SK-N-SH (cell line): Measurements from ENCODE around the gene ATP5F1E. TPM values are rescaled to one million over a fixed set of nuclear protein-coding genes. Genes with fewer than 3 reads are reported as not detected.

ENCODE experiments used
- CTCF ChIA-PET: fragments of 300-600, 350-600 bp; formaldehyde crosslinking; extraction: SDS; loops from one replicate; lab custom pipeline; 2021; lab: Yijun Ruan, JAX
- POLR2A ChIA-PET: fragments of 350-600 bp; sonication (Branson Sonifier 250); formaldehyde crosslinking; extraction: SDS; loops from one replicate; lab custom pipeline; 2020; ENCODE audit warnings: antibody characterized with exemption, inconsistent platforms; lab: Yijun Ruan, JAX
- DNase-seq: peaks from one replicate; pipeline ENCODE4 v3.0.0; 2012
- H2AFZ ChIP-seq: fragments of 200-600 bp; sonication (generic); 2 replicates; pipeline ENCODE4 v1.8.1; 2016; ENCODE audit warnings: antibody characterized with exemption, mild to moderate bottlenecking, low read depth
- H3F3A ChIP-seq: fragments of 200-600 bp; sonication (generic); replicated peaks from 2 replicates; pipeline ENCODE3; 2016; ENCODE audit warnings: antibody characterized with exemption, mild to moderate bottlenecking; ENCODE audit not compliant: insufficient read depth
- H3K27ac ChIP-seq, 2 experiments: fragments of 200-500 bp in 1 of 2; fragments of 200-600 bp in 1 of 2; sonication (Bioruptor generic) in 1 of 2; sonication (generic), shearing (Covaris generic) in 1 of 2; 2 replicates each; pipeline versions ENCODE4 v1.5.1 to v1.6.1; 2014 to 2016; ENCODE audit warnings: low read depth in 2 of 2, inconsistent platforms in 1 of 2, low read length in 1 of 2, mild to moderate bottlenecking in 1 of 2, mixed read lengths in 1 of 2
- H3K27me3 ChIP-seq: fragments of 200-600 bp; sonication (generic), shearing (Covaris generic); 2 replicates; pipeline ENCODE4 v1.6.1; 2016; ENCODE audit warnings: mixed run types; ENCODE audit not compliant: insufficient read depth
- H3K36me3 ChIP-seq, 2 experiments: fragments of 200-500 bp in 1 of 2; fragments of 200-600 bp in 1 of 2; sonication (Bioruptor generic) in 1 of 2; sonication (generic) in 1 of 2; replicated peaks in 1 of 2; 2 replicates each; pipeline versions ENCODE3 to v1.5.1; 2014 to 2016; ENCODE audit warnings: low read length in 1 of 2, mild to moderate bottlenecking in 1 of 2; ENCODE audit not compliant: insufficient read depth in 2 of 2, control insufficient read depth in 1 of 2
- H3K4me1 ChIP-seq, 2 experiments: fragments of 200-500 bp in 1 of 2; fragments of 200-600 bp in 1 of 2; sonication (Bioruptor generic) in 1 of 2; sonication (generic), shearing (Covaris generic) in 1 of 2; 2 replicates each; pipeline versions ENCODE4 v1.5.1 to v1.6.1; 2014 to 2016; ENCODE audit warnings: low read depth in 1 of 2, low read length in 1 of 2, mixed run types in 1 of 2; ENCODE audit not compliant: insufficient read depth in 2 of 2, control insufficient read depth in 1 of 2
- H3K4me2 ChIP-seq: fragments of 200-600 bp; sonication (generic), shearing (Covaris generic); 2 replicates; pipeline ENCODE4 v1.6.1; 2017; ENCODE audit warnings: mixed run types
- H3K4me3 ChIP-seq, 2 experiments: fragments of 200-500 bp in 1 of 2; fragments of 200-600 bp in 1 of 2; sonication (Bioruptor generic) in 1 of 2; sonication (generic), shearing (Covaris generic) in 1 of 2; 2 replicates each; pipeline versions ENCODE4 v1.5.1 to v1.8.1; 2014 to 2016; ENCODE audit warnings: low read depth in 2 of 2, inconsistent platforms in 1 of 2, low read length in 1 of 2, mild to moderate bottlenecking in 1 of 2, mixed read lengths in 1 of 2, moderate library complexity in 1 of 2
- H3K79me2 ChIP-seq: fragments of 200-600 bp; sonication (generic); 2 replicates; pipeline ENCODE4 v1.8.1; 2017; ENCODE audit warnings: mild to moderate bottlenecking; ENCODE audit not compliant: insufficient read depth
- H3K9ac ChIP-seq: fragments of 200-600 bp; sonication (generic); 2 replicates; pipeline ENCODE4 v1.6.1; 2017; ENCODE audit warnings: mixed run types
- H3K9me2 ChIP-seq: fragments of 200-600 bp; sonication (generic); 2 replicates; pipeline ENCODE4 v1.6.1; 2017; ENCODE audit warnings: mixed run types
- H3K9me3 ChIP-seq: fragments of 200-600 bp; sonication (generic); 2 replicates; pipeline ENCODE4 v1.6.1; 2017; ENCODE audit warnings: mixed run types, mild to moderate bottlenecking, moderate library complexity
- H4K20me1 ChIP-seq: fragments of 200-600 bp; sonication (generic); 2 replicates; pipeline ENCODE4 v1.6.1; 2017; ENCODE audit warnings: mild to moderate bottlenecking, mixed run types; ENCODE audit not compliant: insufficient read depth
- CHD2 ChIP-seq: fragments of 150-350 bp; IDR thresholded peaks from 2 replicates; pipeline ENCODE4 v1.6.1; 2018; ENCODE audit warnings: low read length; ENCODE audit not compliant: partially characterized antibody
- CTCF ChIP-seq: fragments of 200-600 bp; sonication (generic); IDR thresholded peaks from 2 replicates; pipeline ENCODE4 v1.6.1; 2017; ENCODE audit warnings: antibody characterized with exemption, mild to moderate bottlenecking, moderate library complexity
- ELF1 ChIP-seq: IDR thresholded peaks from 2 replicates; pipeline ENCODE4 v1.4.0; 2012
- EP300 ChIP-seq, 2 experiments: IDR thresholded peaks; 2 replicates each; pipeline versions ENCODE4 v1.4.0 to v1.6.1; 2012; ENCODE audit warnings: borderline replicate concordance in 1 of 2, low read depth in 1 of 2, low read length in 1 of 2
- FOXJ3 ChIP-seq: sonication (generic); formaldehyde crosslinking; IDR thresholded peaks from 2 replicates; pipeline ENCODE4 v1.5.1; 2020; ENCODE audit warnings: mild to moderate bottlenecking, missing genetic modification reagents
- FOXM1 ChIP-seq: IDR thresholded peaks from 2 replicates; pipeline ENCODE4 v1.4.0; 2012; ENCODE audit warnings: low read depth, mild to moderate bottlenecking
- GATA2 ChIP-seq: sonication (generic); formaldehyde crosslinking; IDR thresholded peaks from 2 replicates; pipeline ENCODE4 v1.5.0; 2020; ENCODE audit warnings: mild to moderate bottlenecking, missing genetic modification reagents
- IRF3 ChIP-seq: fragments of 150-350 bp; IDR thresholded peaks from 2 replicates; pipeline ENCODE4 v1.6.1; 2016; ENCODE audit warnings: mild to moderate bottlenecking, low read depth, low read length
- MAX ChIP-seq: IDR thresholded peaks from 2 replicates; pipeline ENCODE4 v1.4.0; 2012; ENCODE audit warnings: low read depth
- MEF2A ChIP-seq: IDR thresholded peaks from 2 replicates; pipeline ENCODE4 v1.4.0; 2012; ENCODE audit warnings: low read depth, borderline replicate concordance
- MXI1 ChIP-seq: IDR thresholded peaks from 2 replicates; pipeline ENCODE4 v1.6.1; 2012; ENCODE audit warnings: mild to moderate bottlenecking, low read depth, low read length, improper control_type of control experiment
- NRF1 ChIP-seq: IDR thresholded peaks from 2 replicates; pipeline ENCODE4 v1.6.1; 2012; ENCODE audit warnings: low read depth, mild to moderate bottlenecking, low read length
- RAD21 ChIP-seq: IDR thresholded peaks from 2 replicates; pipeline ENCODE4 v1.6.1; 2012; ENCODE audit warnings: mild to moderate bottlenecking, low read length
- RCOR1 ChIP-seq: fragments of 150-350 bp; IDR thresholded peaks from 2 replicates; pipeline ENCODE4 v1.6.1; 2017; ENCODE audit warnings: antibody characterized with exemption, low read length
- REST ChIP-seq: IDR thresholded peaks from 2 replicates; pipeline ENCODE4 v1.6.1; 2012; ENCODE audit warnings: mild to moderate bottlenecking, low read depth, low read length, moderate library complexity
- RFX5 ChIP-seq: IDR thresholded peaks from 2 replicates; pipeline ENCODE4 v1.6.1; 2012; ENCODE audit warnings: mild to moderate bottlenecking, improper control_type of control experiment, low read length
- RXRA ChIP-seq: IDR thresholded peaks from 2 replicates; pipeline ENCODE4 v1.4.0; 2012; ENCODE audit warnings: low read depth, mild to moderate bottlenecking, borderline replicate concordance
- SIN3A ChIP-seq: IDR thresholded peaks from 2 replicates; pipeline ENCODE4 v1.6.1; 2012; ENCODE audit warnings: low read depth, mild to moderate bottlenecking, low read length, moderate library complexity, borderline replicate concordance
- SMC3 ChIP-seq: IDR thresholded peaks from 2 replicates; pipeline ENCODE4 v1.6.1; 2012; ENCODE audit warnings: low read depth, low read length, improper control_type of control experiment
- TAF1 ChIP-seq: IDR thresholded peaks from 2 replicates; pipeline ENCODE4 v1.6.1; 2012; ENCODE audit warnings: low read depth, mild to moderate bottlenecking, low read length, moderate library complexity, borderline replicate concordance
- TCF12 ChIP-seq: IDR thresholded peaks from 2 replicates; pipeline ENCODE4 v1.4.0; 2012
- TEAD4 ChIP-seq: IDR thresholded peaks from 2 replicates; pipeline ENCODE4 v1.4.0; 2012; ENCODE audit warnings: mild to moderate bottlenecking, borderline replicate concordance; ENCODE audit not compliant: insufficient read depth
- ZBTB33 ChIP-seq: IDR thresholded peaks from 2 replicates; pipeline ENCODE4 v1.4.0; 2012; ENCODE audit warnings: low read depth, borderline replicate concordance
- WGBS: methylation state at CpG from one replicate; pipeline ENCODE4 v1.1.6; 2017; ENCODE audit warnings: low lambda C conversion rate; 5-methylcytosine and 5-hydroxymethylcytosine counted together
- polyA plus RNA-seq, 3 experiments: library from polyadenylated mRNA; depleted of rRNA; stranded (reverse); fragments of >200 nt; gene quantifications; 2 replicates each; pipeline ENCODE4 v1.2.3, GENCODE V29; 2012

ATP5F1E gene
- 48.0 and 60.8 TPM in 2 replicates for polyA plus RNA-seq (2012; rRNA removed)
- polyA plus RNA-seq (2012; cell fraction: cytosol; rRNA removed), result 80.3 and 119 TPM in 2 replicates
- 15.0 and 17.5 TPM in 2 replicates for polyA plus RNA-seq (2012; cell fraction: nucleus; rRNA removed)

GRCh38 chr20:59032023-59032712, at the start of gene ATP5F1E:
Gene ATP5F1E (minus strand): TSS chr20:59032335. CDS start chr20:59032251, 84 bp downstream.
- Histone ChIP-seq H3K9me2 (no peaks in the 10 kb centered on the region), H3K36me3 (peaks cover 54 to 77% of the 10 kb centered on the region in 2 experiments)
- POLR2A ChIA-PET, result interaction anchor here (0.7 to 1.9 kb wide), 18 partner anchors 10 to 423 kb away, joined by 3 to 11 read pairs (median 4); partner anchors contain the start of genes PRELID3B and TUBB1
- TF ChIP-seq MXI1 (peak; percentile 84), TAF1 (peak; percentile 54; the same call in 1 of the 2 replicates), RXRA (no peak), MAX (peak; percentile 88), FOXM1 (no peak), RCOR1 (no peak), RAD21 (peak; percentile 1; the same call in 1 of the 2 replicates), RFX5 (peak; percentile 77), NRF1 (0 out of 2 replicates have a peak, but pooled peaks have one; percentile 14), GATA2 (CRISPR knock-in tag) (no peak), TCF12 (no peak), CHD2 (peak; percentile 51), TEAD4 (no peak), SIN3A (0 out of 2 replicates have a peak, but pooled peaks have one; percentile 62), IRF3 (peak; percentile 43; the same call in 1 of the 2 replicates), REST (no peak), ELF1 (peak; percentile 52; the same call in 1 of the 2 replicates), EP300 (IDR thresholded peaks at IDR 0.05; ENCODE audit: borderline replicate concordance in 1 of 2, low read depth in 1 of 2, low read length in 1 of 2) (0 out of 4 replicates have a peak, but pooled peaks of 1 of the 2 experiments have one; percentile 1), FOXJ3 (CRISPR knock-in tag) (0 out of 2 replicates have a peak, but pooled peaks have one; percentile 29), MEF2A (no peak), SMC3 (no peak), CTCF (no peak), ZBTB33 (peak; percentile 4; the same call in 1 of the 2 replicates)

More at GRCh38 chr20:59032023-59032712, at the start of gene ATP5F1E:
- Histone ChIP-seq H3K9ac (peak within 1 kb of the TSS; percentile 91), H2AFZ (peak within 1 kb of the TSS; percentile 81), H3K79me2 (peaks cover 60% of the 10 kb centered on the region), H3K4me2 (peak within 1 kb of the TSS; percentile 92), H3K9me3 (no peaks in the 10 kb centered on the region), H3K27me3 (no peaks in the 10 kb centered on the region), H3K4me1 (peaks cover 30 to 41% of the 10 kb centered on the region in 2 experiments; a peak in 3 of 4 replicates), H3K27ac (peak within 1 kb of the TSS; percentile 82 to 91), H4K20me1 (peaks cover 21% of the 10 kb centered on the region), H3F3A (peaks cover 23% of the 10 kb centered on the region), H3K4me3 (peak within 1 kb of the TSS; percentile 78 to 91)
- CTCF ChIA-PET, result interaction anchor here (0.9 to 3.8 kb wide), 12 partner anchors 8 to 487 kb away, joined by 3 to 17 read pairs (median 4); no protein-coding TSS in a partner anchor
- WGBS, result 1% methylated on average over 28 of the region's 86 CpGs
- DNase-seq, result peak; percentile 99
